ENCODE measurements around the gene HSD17B12. TPM values are rescaled to one million over a fixed set of nuclear protein-coding genes. Genes with fewer than 3 reads are reported as not detected.

The HSD17B12 gene
- total RNA-seq, 2 experiments from 2014 or later = 70.9 to 138 TPM

DNA sequence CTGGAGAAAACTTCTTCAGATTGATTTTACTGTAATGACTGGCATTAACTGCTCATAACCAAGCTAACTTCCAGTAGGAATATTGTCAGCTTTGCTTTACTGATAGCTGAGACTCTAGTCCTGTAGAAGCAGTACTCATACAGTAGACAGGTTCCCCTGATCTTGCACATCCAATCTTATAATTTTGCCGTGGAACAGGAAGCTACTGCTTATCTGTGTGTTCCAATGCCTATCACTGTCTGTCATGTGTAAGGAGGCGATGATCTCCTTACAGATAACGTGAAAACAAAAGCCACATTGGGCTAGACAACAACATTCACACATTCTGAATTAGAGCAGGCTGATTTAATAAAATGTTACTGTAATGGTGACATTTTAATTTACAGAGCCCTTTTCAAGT, 13.2 kb downstream of the HSD17B12 start:
- CTCF ChIA-PET (ENCODE audit: unreplicated experiment) = no interaction called here
- POLR2A ChIA-PET = interaction anchor here (0.5 to 1.4 kb wide), 5 partner anchors 9 to 94 kb away, joined by 3 to 9 read pairs (median 3); no protein-coding TSS in a partner anchor
- no peaks in the 10 kb centered on the region; the same call in 1 of the 2 replicates for H4K20me1 ChIP-seq (ENCODE audit: insufficient read depth, low read length)
- H2AFZ ChIP-seq (ENCODE audit: low read length) = no peak overlapping the region
- intact Hi-C loops (cut with micrococcal nuclease; ENCODE audit: unreplicated experiment) = loop anchor here (1.0 kb wide), 1 partner anchor 12 kb away; no protein-coding TSS in a partner anchor
- no peak for DNase-seq (ENCODE audit: low spot score)
- H3K9me2 ChIP-seq (ENCODE audit: insufficient read depth, low read length) = no peaks in the 10 kb centered on the region
- peak overlapping the region; percentile 90 for H3K27ac ChIP-seq (ENCODE audit: low read depth, low read length, poor library complexity, severe bottlenecking)
- peak overlapping the region; percentile 59 for H3K4me3 ChIP-seq (ENCODE audit: low read depth, low read length, poor library complexity, severe bottlenecking)
- peak overlapping the region; percentile 94 for H3K4me2 ChIP-seq (ENCODE audit: low read length)
- TF ChIP-seq EZH2phosphoT487 (IDR thresholded peaks at IDR 0.05; ENCODE audit: borderline replicate concordance, low read depth, low read length) = no peak
- TF ChIP-seq, protein P1, sequence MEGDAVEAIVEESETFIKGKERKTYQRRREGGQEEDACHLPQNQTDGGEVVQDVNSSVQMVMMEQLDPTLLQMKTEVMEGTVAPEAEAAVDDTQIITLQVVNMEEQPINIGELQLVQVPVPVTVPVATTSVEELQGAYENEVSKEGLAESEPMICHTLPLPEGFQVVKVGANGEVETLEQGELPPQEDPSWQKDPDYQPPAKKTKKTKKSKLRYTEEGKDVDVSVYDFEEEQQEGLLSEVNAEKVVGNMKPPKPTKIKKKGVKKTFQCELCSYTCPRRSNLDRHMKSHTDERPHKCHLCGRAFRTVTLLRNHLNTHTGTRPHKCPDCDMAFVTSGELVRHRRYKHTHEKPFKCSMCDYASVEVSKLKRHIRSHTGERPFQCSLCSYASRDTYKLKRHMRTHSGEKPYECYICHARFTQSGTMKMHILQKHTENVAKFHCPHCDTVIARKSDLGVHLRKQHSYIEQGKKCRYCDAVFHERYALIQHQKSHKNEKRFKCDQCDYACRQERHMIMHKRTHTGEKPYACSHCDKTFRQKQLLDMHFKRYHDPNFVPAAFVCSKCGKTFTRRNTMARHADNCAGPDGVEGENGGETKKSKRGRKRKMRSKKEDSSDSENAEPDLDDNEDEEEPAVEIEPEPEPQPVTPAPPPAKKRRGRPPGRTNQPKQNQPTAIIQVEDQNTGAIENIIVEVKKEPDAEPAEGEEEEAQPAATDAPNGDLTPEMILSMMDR (conservative IDR thresholded peaks at IDR 0.05; ENCODE audit: low read length) = no peak
- H3K4me1 ChIP-seq (ENCODE audit: insufficient read depth, low read length, poor library complexity, severe bottlenecking) = peaks cover 83% of the 10 kb centered on the region
- peaks cover 67% of the 10 kb centered on the region for H3K36me3 ChIP-seq (ENCODE audit: insufficient read depth, low read length)
- H3K9me3 ChIP-seq (ENCODE audit: low read length) = no peaks in the 10 kb centered on the region; the same call in 1 of the 2 replicates
- no TSS peak for BruUV-seq (replicated peaks)
- H3K79me2 ChIP-seq (ENCODE audit: insufficient read depth, low read depth, low read length) = peaks cover 99% of the 10 kb centered on the region

DNA sequence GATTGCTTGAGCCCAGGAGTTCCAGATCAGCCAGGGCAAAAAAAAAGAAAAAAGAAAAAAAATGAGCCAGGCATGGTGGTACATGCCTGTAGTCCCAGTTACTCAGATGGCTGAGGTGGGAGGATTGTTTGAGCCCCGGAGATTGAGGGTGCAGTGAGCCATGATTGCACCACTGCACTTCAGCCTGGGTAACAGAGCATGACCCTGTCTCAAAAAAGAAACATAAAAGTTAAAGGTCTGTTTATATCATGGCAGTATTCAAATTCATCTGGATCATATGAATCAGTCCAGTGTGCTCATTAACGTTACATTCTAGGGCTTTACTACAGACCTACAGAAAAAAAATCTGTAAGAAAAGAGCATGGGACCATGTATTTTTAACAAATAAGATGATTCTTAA, 13.9 kb downstream of the HSD17B12 start:
- peaks cover 83% of the 10 kb centered on the region for H3K4me1 ChIP-seq (ENCODE audit: insufficient read depth, low read length, poor library complexity, severe bottlenecking)
- no peaks in the 10 kb centered on the region for H3K9me2 ChIP-seq (ENCODE audit: insufficient read depth, low read length)
- H2AFZ ChIP-seq (ENCODE audit: low read length) = no peak overlapping the region
- TF ChIP-seq EZH2phosphoT487 (IDR thresholded peaks at IDR 0.05; ENCODE audit: borderline replicate concordance, low read depth, low read length) = no peak
- TF ChIP-seq, protein P1 (conservative IDR thresholded peaks at IDR 0.05; ENCODE audit: low read length) = no peak
- peak overlapping the region; percentile 94 for H3K4me2 ChIP-seq (ENCODE audit: low read length)
- H3K79me2 ChIP-seq (ENCODE audit: insufficient read depth, low read depth, low read length) = peaks cover 99% of the 10 kb centered on the region
- BruUV-seq (replicated peaks) = no TSS peak
- CTCF ChIA-PET (ENCODE audit: unreplicated experiment) = no interaction called here
- intact Hi-C loops (cut with micrococcal nuclease; ENCODE audit: unreplicated experiment) = loop anchor here (1.0 kb wide), 1 partner anchor 13 kb away; no protein-coding TSS in a partner anchor
- peak overlapping the region; percentile 59 for H3K4me3 ChIP-seq (ENCODE audit: low read depth, low read length, poor library complexity, severe bottlenecking)
- peak overlapping the region; percentile 90 for H3K27ac ChIP-seq (ENCODE audit: low read depth, low read length, poor library complexity, severe bottlenecking)
- no peaks in the 10 kb centered on the region; the same call in 1 of the 2 replicates for H4K20me1 ChIP-seq (ENCODE audit: insufficient read depth, low read length)
- POLR2A ChIA-PET = interaction anchor here (1.2 to 1.4 kb wide), 2 partner anchors 9 to 12 kb away, joined by 3 to 9 read pairs; no protein-coding TSS in a partner anchor
- H3K36me3 ChIP-seq (ENCODE audit: insufficient read depth, low read length) = peaks cover 67% of the 10 kb centered on the region
- peak; percentile 75 for DNase-seq (ENCODE audit: low spot score)
- peaks cover 6% of the 10 kb centered on the region; the same call in 1 of the 2 replicates for H3K9me3 ChIP-seq (ENCODE audit: low read length)

DNA sequence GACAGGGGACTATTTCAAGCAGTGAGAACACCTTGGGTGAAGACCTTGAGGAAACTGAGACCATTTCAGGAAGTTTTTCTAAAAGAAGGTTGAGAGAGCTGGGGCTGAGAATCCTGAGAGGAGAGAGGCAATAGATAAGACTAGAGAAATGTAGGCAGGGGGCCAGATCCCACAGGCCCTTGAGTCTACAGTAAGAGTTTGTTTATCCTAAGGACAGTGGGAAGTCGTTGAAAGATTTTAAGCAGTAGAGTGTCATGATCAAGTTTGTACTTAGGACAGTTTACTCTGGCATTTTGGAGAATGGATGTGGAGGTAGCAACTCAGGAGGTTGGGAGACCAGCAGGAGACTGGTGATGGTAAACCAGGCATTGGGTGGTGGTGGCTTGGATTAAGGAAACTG, 17.1 kb downstream of the HSD17B12 start:
- TF ChIP-seq, protein P1 (conservative IDR thresholded peaks at IDR 0.05; ENCODE audit: low read length) = no peak
- no peak for TF ChIP-seq EZH2phosphoT487 (IDR thresholded peaks at IDR 0.05; ENCODE audit: borderline replicate concordance, low read depth, low read length)
- Histone ChIP-seq H2AFZ (ENCODE audit: low read length) (no peak overlapping the region), H3K79me2 (ENCODE audit: insufficient read depth, low read depth, low read length) (peaks cover 99% of the 10 kb centered on the region), H3K4me3 (ENCODE audit: low read depth, low read length, poor library complexity, severe bottlenecking) (no peak overlapping the region), H3K4me2 (ENCODE audit: low read length) (peak overlapping the region; percentile 48), H3K36me3 (ENCODE audit: insufficient read depth, low read length) (peaks cover 73% of the 10 kb centered on the region), H3K9me2 (ENCODE audit: insufficient read depth, low read length) (no peaks in the 10 kb centered on the region), H4K20me1 (ENCODE audit: insufficient read depth, low read length) (no peaks in the 10 kb centered on the region; the same call in 1 of the 2 replicates), H3K27ac (ENCODE audit: low read depth, low read length, poor library complexity, severe bottlenecking) (no peak overlapping the region), H3K4me1 (ENCODE audit: insufficient read depth, low read length, poor library complexity, severe bottlenecking) (peaks cover 54% of the 10 kb centered on the region), H3K9me3 (ENCODE audit: low read length) (peaks cover 32% of the 10 kb centered on the region)
- CTCF ChIA-PET (ENCODE audit: unreplicated experiment) = no interaction called here
- intact Hi-C loops (cut with micrococcal nuclease; ENCODE audit: unreplicated experiment) = no loop called here
- no TSS peak for BruUV-seq (replicated peaks)
- POLR2A ChIA-PET = interaction anchor here (0.6 to 2.7 kb wide), 4 partner anchors 11 to 95 kb away, joined by 4 to 12 read pairs (median 8); partner anchors contain the start of gene HSD17B12
- no peak for DNase-seq (ENCODE audit: low spot score)

All from OCI-LY7 (cell line).